GM03348 (cell line): ENCODE data around the gene SKIC2.
"Not testable (repeated sequence)": the region's sequence is repeated elsewhere in the genome, so short reads cannot be mapped to it uniquely, and the experiment has no call there.

Experiments
- DNase-seq: peaks from one replicate; pipeline ENCODE4 v3.0.0; 2012; ENCODE audit warnings: low spot score

The SKIC2 gene

GRCh38 chr6:32004864-32005537 lies 46.0 kb downstream of the SKIC2 start:
- DNase-seq, result not testable (repeated sequence)

DNA sequence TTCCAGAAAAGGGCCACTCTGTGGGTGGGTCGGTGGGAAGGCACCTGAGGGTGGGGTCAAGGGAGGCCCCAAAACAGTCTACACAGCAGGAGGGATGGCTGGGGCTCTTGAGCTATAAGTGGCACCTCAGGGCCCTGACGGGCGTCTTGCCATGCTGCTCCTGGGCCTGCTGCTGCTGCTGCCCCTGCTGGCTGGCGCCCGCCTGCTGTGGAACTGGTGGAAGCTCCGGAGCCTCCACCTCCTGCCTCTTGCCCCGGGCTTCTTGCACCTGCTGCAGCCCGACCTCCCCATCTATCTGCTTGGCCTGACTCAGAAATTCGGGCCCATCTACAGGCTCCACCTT lies 46.5 kb downstream of the SKIC2 start:
- DNase-seq, result not testable (repeated sequence)

GRCh38 chr6:32005991-32006529 lies 47.1 kb downstream of the SKIC2 start:
- DNase-seq, result not testable (repeated sequence)

DNA sequence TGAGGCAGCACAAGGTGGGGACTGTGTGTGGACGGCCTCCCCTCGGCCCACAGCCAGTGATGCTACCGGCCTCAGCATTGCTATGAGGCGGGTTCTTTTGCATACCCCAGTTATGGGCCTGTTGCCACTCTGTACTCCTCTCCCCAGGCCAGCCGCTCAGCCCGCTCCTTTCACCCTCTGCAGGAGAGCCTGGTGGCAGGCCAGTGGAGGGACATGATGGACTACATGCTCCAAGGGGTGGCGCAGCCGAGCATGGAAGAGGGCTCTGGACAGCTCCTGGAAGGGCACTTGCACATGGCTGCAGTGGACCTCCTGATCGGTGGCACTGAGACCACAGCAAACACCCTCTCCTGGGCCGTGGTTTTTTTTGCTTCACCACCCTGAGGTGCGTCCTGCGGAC lies 48.1 kb downstream of the SKIC2 start:
- not testable (repeated sequence) for DNase-seq

DNA sequence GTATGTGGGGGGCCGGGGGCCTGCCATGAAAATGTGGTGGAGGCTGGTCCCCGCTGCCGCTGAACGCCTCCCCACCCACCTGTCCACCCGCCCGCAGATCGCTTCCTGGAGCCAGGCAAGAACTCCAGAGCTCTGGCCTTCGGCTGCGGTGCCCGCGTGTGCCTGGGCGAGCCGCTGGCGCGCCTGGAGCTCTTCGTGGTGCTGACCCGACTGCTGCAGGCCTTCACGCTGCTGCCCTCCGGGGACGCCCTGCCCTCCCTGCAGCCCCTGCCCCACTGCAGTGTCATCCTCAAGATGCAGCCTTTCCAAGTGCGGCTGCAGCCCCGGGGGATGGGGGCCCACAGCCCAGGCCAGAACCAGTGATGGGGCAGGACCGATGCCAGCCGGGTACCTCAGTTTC lies 49.1 kb downstream of the SKIC2 start:
- not testable (repeated sequence) for DNase-seq

DNA sequence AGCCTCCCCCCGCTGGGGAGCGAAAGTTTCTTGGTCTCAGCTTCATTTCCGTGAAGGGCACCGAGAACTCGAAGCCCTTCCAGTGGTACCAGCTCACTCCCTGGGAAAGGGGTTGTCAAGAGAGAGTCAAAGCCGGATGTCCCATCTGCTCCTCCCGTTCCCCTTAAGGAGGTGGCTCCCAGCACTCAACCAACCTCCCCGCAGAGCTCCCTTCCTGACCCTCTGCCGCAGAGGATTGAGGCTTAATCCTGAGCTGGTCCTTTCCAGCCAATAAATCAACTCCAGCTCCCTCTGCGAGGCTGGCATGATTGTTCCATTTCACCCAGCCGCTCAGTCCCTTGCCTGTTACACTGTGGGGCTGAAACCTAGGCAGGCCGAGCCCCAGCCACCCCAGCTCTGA lies 49.6 kb downstream of the SKIC2 start:
- not testable (repeated sequence) for DNase-seq

DNA sequence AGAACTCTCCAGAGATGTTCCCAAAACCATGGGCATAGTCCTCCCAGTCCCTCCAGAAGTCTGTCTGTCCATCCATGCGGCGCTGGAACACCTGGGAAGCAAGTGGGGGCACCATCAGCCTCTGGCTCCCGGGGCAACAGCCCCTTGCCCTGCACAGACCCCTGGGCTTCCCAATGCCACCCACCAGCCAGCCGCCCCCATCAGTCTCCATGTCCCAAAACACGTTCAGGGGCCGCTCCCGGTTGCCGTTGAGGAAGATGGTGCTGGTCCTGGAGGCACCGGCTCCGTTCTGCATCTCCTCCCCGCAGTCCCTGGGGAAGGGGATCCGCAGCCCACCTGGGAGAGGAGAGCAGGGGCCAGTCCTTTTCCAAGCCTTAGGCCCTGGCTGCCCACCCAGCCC lies 50.6 kb downstream of the SKIC2 start:
- not testable (repeated sequence) for DNase-seq

- DNase-seq, result not testable (repeated sequence)
Measured at GRCh38 chr6:32010856-32011530, 52.0 kb downstream of the SKIC2 start.

GRCh38 chr6:32012941-32013617 lies 54.1 kb downstream of the SKIC2 start:
- DNase-seq, result not testable (repeated sequence)

- not testable (repeated sequence) for DNase-seq
Measured at GRCh38 chr6:32013738-32014137, 54.8 kb downstream of the SKIC2 start.

GRCh38 chr6:32014547-32014946 lies 55.6 kb downstream of the SKIC2 start, which contains the start of gene C4B:
Gene C4B (plus strand): TSS chr6:32014795. CDS start chr6:32014846, 51 bp downstream.
- DNase-seq, result not testable (repeated sequence)
